GM19397 (cell line): ENCODE results near the gene TUBB.
"Not testable (repeated sequence)": the region's sequence is repeated elsewhere in the genome, so short reads cannot be mapped to it uniquely, and the experiment has no call there.

Experiments used
- ATAC-seq: cut with Tn5 transposase; IDR thresholded peaks from one replicate; pipeline ENCODE4 v1.9.1; 2021; ENCODE audit warnings: mild to moderate bottlenecking, moderate library complexity; ENCODE audit not compliant: unreplicated experiment

TUBB gene

DNA sequence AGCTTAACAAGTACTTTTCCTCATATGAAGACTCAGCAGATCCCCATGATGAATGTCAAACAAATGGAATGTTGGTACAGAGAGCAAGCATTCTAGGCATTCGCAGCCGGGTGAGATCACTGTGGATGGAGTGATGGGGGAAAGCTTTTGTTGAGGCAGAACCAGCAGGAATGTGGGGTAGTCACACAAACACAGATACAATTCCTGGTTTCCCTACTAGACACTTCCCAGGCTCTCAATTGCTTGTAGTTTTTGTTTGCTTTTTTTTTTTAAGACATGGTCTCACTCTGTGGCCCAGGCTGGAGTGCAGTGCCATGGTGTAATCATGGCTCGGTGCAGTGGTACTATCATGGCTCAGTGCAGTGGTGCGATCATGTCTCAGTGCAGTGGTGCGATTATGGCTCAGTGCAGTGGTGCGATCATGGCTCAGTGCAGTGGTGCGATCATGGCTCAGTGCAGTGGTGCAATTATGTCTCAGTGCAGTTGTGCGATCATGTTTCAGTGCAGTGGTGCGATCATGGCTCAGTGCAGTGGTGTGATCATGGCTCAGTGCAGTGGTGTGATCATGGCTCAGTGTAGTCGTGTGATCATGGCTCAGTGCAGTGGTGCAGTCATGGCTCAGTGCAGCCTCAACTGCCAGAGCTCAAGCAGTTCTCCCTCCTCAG, 39.6 kb downstream of the TUBB start:
- ATAC-seq = no peak

DNA sequence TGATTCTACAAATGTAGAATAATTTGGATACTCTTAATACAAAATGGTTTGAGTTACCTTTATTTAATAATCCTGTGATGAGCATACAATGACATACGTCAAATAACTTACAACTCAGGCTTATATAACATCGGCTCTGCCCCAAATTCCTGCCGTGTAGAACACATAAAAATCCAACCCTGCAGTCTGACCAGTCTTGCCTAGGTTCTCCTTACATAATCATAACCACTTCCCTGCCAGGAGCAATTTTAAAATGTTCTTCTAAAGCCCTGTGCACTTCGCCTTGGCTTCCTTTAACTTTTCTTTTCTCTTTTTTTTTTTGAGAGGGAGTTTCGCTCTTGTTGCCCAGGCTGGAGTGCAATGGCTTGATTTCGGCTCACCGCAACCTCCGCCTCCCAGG, 40.4 kb downstream of the TUBB start:
- ATAC-seq = no peak

DNA sequence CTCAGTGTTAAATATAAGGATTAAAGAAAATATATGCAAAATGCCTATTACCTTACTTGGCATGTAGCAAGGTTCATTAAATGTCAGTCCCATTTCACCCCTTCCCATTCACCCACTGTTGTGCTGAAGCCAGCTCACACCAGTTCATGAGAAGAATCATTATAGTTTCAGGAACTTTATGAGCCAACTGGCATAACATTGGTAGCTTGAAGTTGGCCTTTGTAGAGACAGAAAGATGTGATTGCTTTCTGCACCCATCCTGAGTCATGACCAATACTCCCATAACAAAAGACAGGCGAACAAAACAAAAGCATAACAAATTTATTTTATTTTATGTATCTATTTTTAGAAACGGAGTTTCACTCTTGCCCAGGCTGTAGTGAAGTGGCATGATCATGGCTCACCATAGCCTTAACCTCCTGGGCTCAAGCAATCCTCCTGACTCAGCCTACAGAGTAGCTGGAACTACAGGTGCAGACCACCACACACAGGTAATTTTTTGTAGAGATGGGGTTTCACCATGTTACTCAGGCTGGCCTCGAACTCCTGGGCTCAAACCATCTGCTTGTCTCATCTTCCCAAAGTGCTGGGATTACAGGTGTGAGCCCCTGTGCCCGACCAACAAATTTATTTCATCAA, 41.8 kb downstream of the TUBB start:
- no peak for ATAC-seq

DNA sequence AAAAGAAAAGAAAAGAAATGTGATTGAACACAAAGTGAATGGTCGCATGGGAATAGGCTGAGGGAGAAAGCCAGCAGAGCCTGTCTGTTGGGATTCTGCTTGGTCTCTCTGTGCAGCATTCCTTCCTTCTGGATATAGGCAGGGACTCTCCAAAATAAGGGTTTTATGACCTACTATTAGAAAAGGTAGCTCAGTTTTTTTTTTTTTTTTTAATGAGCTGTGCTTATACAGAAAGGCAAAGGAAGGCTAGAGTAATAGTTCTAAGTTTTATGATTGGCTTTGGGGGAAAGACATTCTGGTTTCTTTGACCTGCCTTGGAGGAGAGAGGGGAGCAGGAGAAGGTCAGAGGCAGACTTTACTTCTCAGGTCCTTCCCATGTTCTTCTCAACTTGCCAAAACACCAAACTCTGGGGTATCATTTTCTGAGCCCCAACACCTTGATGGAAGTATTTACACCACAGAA, 43.0 kb downstream of the TUBB start:
- no peak for ATAC-seq

DNA sequence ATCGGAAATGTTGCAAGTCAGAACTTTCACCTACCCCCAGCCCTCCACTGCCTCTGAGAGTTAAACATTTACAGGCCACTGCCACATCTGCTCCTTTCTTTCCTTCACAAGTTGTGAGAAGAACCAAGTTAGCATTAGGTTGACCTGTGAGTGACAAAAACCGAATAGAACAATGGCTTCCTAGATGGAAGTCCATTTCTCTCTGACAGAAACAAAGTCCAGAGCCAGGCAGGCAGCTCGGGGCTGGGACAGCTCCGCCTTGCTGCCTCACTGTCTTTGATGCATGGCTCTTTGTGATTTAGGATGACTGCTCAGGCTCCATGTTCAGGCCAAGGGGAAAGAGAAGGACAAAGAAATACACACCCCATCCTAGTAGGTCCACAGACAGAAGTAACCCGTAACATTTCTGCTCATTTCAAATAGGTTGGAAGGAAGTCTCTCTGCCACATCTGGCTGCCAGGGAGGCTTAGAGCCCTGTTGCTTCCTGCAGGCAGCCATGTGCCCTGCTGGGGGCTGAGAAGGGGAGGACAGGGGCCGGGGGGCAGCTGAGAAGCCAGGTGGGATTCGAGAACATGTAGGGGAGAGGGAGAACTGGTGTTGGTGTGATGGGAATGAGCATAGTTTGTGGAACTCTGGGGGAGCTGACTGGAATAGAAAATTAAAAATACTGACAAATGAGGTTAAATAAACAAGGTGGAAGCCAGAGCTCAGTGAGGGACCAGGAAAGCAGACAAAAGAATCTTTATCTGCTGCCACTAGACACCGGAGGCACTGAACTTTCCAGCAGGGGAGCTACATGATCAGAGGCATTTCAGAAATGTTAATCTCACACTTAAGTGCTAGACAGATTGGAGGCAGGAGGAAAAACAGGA, 43.7 kb downstream of the TUBB start:
- ATAC-seq = no peak

DNA sequence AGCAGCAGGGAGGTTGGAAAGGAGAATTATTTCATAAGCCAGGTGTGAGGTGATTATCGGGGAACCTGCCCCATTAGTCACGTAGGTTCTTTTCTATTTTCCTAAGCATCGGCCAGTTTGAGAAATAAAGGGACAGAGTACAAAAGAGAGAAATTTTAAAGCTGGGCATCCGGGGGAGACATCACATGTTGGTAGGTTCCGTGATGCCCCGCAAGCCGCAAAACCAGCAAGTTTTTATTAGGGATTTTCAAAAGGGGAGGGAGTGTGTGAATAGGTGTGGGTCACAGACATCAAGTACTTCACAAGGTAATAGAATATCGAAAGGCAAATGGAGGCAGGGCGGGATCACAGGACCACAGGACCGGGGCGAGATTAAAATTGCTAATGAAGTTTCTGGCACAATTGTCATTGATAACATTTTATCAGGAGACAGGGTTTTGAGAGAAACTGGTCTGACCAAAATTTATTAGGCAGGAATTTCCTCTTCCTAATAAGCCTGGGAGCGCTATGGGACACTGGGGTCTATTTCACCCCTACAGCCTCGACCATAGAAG, 44.4 kb downstream of the TUBB start:
- not testable (repeated sequence) for ATAC-seq

DNA sequence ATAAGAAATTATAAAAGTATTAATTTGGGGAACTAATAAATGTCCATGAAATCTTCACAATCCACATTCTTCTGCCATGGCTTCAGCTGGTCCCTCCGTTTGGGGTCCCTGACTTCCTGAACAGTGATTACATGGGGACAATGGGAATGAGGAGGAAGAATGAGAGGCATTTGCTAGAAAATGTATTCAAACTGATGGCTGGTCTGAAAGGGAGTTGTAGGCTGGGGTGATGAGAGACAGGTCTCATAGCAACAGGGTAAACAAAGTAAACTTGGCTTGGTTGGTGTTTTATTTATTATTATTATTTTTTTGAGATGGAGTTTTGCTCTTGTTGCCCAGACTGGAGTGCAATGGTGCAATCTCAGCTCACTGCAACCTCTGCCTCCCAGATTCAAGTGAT, 45.3 kb downstream of the TUBB start:
- not testable (repeated sequence) for ATAC-seq

DNA sequence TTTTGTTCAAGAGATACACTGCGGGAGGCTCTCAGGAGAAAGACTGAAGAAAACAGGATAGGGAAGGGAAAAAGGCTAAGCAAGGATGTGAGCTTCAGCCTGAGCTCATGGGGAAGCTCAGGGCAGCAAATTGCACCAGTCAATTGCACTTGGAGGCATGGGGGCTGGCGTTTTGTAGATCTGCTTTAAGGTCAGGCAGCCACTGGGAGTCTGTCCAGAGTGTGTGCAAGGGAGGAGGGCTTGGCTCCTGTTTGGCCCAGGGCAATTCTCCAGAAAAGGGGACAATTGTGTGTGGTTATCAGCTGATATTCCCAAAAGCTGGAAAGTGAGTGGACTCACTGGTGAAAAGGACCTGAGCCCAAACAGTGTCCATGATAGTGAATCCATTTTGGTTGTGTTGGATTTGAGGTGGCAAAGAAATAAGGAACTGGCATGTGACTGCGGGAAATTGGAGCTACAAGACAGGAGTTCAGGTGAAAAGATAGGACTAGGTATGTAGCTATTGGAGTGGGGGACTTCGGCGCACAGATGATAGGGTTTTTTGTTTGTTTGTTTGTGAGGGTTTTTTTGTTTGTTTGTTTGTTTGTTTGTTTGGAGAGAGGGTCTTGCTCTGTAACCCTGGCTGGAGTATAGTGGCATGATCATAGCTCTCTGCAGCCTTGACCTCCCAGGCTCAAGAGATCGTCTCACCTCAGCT, 46.5 kb downstream of the TUBB start:
- ATAC-seq = no peak

DNA sequence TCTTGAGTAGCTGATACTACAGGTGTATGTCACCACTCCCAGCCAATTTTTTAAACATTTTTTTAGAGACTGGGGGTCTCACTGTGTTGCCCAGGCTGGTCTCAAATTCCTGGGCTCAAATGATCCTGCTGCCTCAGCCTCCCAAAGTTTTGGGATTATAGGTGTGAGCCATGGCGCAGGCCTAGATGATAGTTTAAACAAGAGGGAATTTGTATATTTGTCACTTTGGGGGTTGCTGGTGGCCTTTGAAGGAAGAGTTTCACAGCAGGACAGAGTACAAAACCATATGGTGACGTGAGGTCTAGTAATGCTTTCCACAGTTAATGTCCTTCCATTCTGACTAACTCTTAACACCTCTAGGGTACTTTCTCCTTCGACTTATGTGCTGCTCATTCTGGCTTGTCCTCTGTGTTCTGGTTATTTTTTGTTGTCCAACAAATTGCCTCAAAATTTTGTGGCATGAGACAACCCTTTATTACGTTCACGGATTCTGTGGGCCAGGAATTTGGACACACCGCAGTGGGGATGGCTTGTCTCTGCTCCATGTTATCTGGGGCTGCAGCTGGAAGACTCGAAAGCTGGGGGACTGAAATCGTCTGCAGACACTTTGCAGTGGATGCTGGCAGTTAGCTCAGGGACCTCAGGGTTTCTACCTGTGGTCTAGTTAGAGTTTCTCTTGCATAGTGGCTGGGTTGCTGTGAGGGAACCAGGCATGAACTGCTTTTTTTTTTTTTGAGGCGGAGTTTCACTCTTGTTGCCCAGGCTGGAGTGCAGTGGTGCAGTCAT, 47.2 kb downstream of the TUBB start:
- ATAC-seq = no peak

DNA sequence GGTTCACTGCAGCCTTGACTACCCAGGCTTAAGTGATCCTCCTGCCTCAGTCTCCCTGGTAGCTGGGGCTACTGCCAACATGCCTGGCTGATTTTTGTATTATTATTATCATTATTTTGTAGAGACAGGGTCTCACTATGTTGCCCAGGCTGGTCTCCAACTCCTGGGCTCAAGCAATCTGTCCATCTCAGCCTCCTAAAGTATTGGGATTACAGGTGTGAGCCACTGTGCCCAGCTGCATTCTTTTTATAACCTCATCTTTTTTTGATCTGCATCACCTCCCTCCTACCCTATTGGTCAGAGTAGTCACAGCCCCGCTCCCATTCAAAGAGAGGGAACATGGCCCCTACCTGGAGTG, 47.8 kb downstream of the TUBB start:
- ATAC-seq = no peak

DNA sequence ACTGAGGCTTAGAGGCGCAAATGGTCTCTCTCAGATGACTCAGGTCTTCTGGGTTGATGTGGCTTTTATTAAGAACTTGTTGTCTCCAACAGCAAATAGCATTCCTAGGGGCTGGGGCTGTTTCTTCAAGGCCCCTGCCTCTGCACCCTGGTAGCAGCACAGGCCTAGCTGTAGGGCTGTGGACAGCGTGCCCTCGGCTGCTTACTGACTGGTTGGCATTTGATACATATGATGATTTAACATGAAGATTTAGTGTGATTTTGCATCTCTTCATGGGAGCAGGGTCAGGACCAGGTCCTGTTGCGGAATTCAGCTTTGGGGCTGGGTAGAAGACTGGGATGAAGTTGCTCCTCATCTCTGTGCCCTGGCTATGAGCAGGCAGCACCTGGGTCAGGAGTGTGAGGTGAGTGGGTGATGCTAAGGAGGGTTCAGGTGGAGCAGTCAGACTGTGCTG, 48.5 kb downstream of the TUBB start:
- no peak for ATAC-seq

DNA sequence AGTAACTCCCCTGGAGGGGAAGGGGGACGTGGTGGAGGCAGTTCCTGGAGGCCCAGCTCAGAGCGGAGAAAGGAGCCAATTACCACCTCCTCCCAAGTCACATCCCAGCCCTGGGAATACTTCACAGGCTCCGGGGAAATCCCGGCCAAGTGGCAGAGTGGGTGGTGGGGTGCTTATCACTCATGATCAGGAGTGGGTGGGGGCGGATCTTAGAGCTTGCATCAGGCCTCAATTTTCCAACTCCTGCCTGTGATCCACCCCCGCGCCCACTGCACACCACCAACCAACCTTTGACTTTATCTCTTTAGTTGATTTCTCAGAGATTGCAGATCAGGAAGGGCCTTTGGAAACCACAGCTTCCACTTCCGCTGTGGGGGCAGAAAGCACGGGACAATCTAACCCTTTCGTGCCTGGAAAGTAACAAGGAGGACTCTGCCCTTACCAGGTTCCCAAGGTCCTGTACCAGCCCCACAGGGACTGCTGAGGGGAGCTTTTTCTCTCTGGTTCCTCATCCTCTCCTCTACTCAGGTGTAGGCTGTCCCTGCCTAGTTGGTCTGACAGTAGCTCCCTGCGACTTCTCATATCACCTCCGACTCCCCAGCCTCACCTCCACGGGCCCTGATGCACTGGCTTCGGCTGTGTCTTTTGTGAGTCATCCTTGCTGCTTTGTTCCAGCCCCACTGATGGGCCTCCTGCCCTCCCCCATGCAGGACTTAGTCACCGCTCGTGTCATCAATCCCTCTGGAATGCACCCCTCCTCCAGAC, 49.1 kb downstream of the TUBB start:
- ATAC-seq = no peak

DNA sequence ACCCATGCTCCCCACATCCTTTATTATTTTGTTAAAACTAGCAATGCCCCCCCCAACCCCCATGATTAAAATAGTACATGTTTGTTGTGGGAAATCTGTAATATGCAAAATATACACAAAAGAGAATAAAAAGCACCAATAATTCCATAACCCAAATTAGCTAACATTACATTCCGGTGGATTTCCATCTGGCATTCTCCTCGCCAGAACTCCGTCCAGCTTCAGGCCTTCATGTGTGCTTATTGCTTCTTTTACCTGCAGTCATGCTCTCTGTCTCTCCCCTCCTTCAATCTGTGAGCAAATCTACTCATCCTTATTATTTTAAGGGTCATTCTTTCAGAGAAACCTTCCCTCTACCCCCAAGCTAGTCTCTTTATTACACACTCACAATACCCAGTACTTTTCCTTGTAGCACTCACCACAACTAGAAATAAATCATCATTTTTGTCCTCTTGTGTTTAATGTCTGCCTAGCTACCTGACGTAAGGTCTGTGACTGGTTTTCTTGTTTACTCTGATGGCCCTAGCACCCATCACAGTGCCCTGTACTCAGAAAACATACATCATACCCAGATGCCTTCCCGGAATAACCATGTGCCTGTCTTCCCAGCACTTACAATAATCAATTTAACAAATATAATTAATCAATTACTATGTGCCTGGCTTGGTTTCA, 49.8 kb downstream of the TUBB start:
- no peak for ATAC-seq

DNA sequence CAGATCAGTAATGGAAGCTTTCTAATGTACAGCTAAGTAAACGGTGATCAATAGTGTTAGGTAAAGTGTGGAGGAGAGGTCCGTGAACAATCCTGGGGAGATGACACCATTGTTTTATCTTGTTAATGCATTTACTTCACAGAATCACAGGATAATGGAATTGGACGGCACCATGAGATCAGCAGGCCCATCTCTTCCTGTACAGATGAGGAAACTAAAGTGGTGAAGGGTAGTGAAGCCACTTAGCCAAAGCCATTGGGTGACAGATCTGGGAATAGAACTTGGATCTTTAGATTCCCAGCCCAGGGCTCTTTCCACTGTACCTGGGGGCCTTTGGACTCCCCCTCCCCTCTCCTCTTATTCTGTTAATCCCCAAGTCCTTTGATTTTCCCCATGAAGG, 50.4 kb downstream of the TUBB start:
- ATAC-seq = no peak

DNA sequence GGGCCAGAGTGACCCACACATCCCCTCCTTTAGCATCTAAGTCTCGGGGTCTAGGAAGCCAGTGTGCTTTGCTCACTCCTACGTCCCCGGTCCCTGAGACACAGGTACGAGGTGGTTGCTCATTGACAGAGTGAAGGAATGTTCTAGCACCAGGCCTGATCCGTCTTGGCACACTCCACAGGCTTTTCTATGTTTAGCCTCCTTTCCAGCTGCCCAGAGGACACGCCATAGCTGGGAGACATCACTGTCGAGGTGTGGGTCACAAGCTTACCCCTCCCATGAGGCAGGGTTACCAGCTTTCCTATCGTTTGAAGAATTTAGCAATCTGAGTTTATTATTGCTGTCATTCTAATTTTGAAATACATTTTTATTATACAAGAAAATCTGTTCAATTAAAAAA, 54.5 kb downstream of the TUBB start:
- no peak for ATAC-seq
